Measurements from ENCODE around the gene ITIH3. TPM values are rescaled to one million over a fixed set of nuclear protein-coding genes. Genes with fewer than 3 reads are reported as not detected.

The ITIH3 gene
- total RNA-seq, 1 donor from 2014 or later: 0.16 TPM

GRCh38 chr3:52856666-52857065, 62.1 kb downstream of the ITIH3 start:
- H3K27me3 ChIP-seq (ENCODE audit: insufficient read depth, low read length): no peaks in the 10 kb centered on the region
- Mint-ChIP-seq H3K4me1 (ENCODE audit: low read depth, unreplicated experiment) (no peaks in the 10 kb centered on the region), H3K9me3 (ENCODE audit: unreplicated experiment) (no peaks in the 10 kb centered on the region), H3K36me3 (ENCODE audit: low read depth, unreplicated experiment) (peaks cover 8% of the 10 kb centered on the region), H3K4me3 (ENCODE audit: unreplicated experiment) (no peak overlapping the region), H3K27me3 (ENCODE audit: low read depth, unreplicated experiment) (no peaks in the 10 kb centered on the region), H3K27ac (ENCODE audit: unreplicated experiment) (no peak overlapping the region)
- no peak overlapping the region for H3K4me3 ChIP-seq (ENCODE audit: insufficient read depth, low read depth, low read length)
- FAIRE-seq: no peak
- no peak overlapping the region for H3K4me2 ChIP-seq (ENCODE audit: low read length)
- no peak overlapping the region for H3K9ac ChIP-seq (ENCODE audit: low read length)
- TF ChIP-seq EZH2 (IDR thresholded peaks at IDR 0.05; ENCODE audit: insufficient read depth, low read length) (no peak), CTCF (IDR thresholded peaks at IDR 0.05; ENCODE audit: insufficient read depth, low read depth, low read length) (no peak)
- no peaks in the 10 kb centered on the region for H3K4me1 ChIP-seq (ENCODE audit: insufficient read depth, low read length)
- H2AFZ ChIP-seq (ENCODE audit: low read depth, low read length): no peak overlapping the region
- H3K9me3 ChIP-seq (ENCODE audit: insufficient read depth, low read depth, low read length): no peaks in the 10 kb centered on the region
- peaks cover 33% of the 10 kb centered on the region for H4K20me1 ChIP-seq (ENCODE audit: insufficient read depth, low read length)
- H3K36me3 ChIP-seq (ENCODE audit: insufficient read depth, low read length): no peaks in the 10 kb centered on the region
- no peaks in the 10 kb centered on the region for H3K79me2 ChIP-seq (ENCODE audit: insufficient read depth, low read length)
- H3K27ac ChIP-seq (ENCODE audit: low read depth, low read length): no peak overlapping the region
- no peak for DNase-seq (ENCODE audit: low read depth)

- FAIRE-seq (no peak), DNase-seq (ENCODE audit: low read depth) (no peak)
- H3K4me3 ChIP-seq (ENCODE audit: insufficient read depth, low read depth, low read length): no peak overlapping the region
- no peaks in the 10 kb centered on the region for H3K4me1 ChIP-seq (ENCODE audit: insufficient read depth, low read length)
- no peak for TF ChIP-seq EZH2 (IDR thresholded peaks at IDR 0.05; ENCODE audit: insufficient read depth, low read length)
- TF ChIP-seq CTCF (IDR thresholded peaks at IDR 0.05; ENCODE audit: insufficient read depth, low read depth, low read length): no peak
- no peaks in the 10 kb centered on the region for H3K36me3 ChIP-seq (ENCODE audit: insufficient read depth, low read length)
- H4K20me1 ChIP-seq (ENCODE audit: insufficient read depth, low read length): peaks cover 34% of the 10 kb centered on the region
- Mint-ChIP-seq H3K4me3 (ENCODE audit: unreplicated experiment) (no peak overlapping the region), H3K4me1 (ENCODE audit: low read depth, unreplicated experiment) (no peaks in the 10 kb centered on the region), H3K27me3 (ENCODE audit: low read depth, unreplicated experiment) (no peaks in the 10 kb centered on the region), H3K9me3 (ENCODE audit: unreplicated experiment) (peaks cover 2% of the 10 kb centered on the region), H3K36me3 (ENCODE audit: low read depth, unreplicated experiment) (peaks cover 8% of the 10 kb centered on the region), H3K27ac (ENCODE audit: unreplicated experiment) (no peak overlapping the region)
- H3K27me3 ChIP-seq (ENCODE audit: insufficient read depth, low read length): no peaks in the 10 kb centered on the region
- H3K79me2 ChIP-seq (ENCODE audit: insufficient read depth, low read length): no peaks in the 10 kb centered on the region
- no peak overlapping the region for H2AFZ ChIP-seq (ENCODE audit: low read depth, low read length)
- H3K27ac ChIP-seq (ENCODE audit: low read depth, low read length): no peak overlapping the region
- H3K4me2 ChIP-seq (ENCODE audit: low read length): no peak overlapping the region
- no peaks in the 10 kb centered on the region for H3K9me3 ChIP-seq (ENCODE audit: insufficient read depth, low read depth, low read length)
- H3K9ac ChIP-seq (ENCODE audit: low read length): no peak overlapping the region
These were observed 62.5 kb downstream of the ITIH3 start for GRCh38 chr3:52857133-52857532.

- no peak overlapping the region for H3K4me3 Mint-ChIP-seq (ENCODE audit: unreplicated experiment)
- no peak overlapping the region for H3K27ac Mint-ChIP-seq (ENCODE audit: unreplicated experiment)
- H2AFZ ChIP-seq (ENCODE audit: low read depth, low read length): no peak overlapping the region
- H3K27me3 ChIP-seq (ENCODE audit: insufficient read depth, low read length): no peaks in the 10 kb centered on the region
- H4K20me1 ChIP-seq (ENCODE audit: insufficient read depth, low read length): peaks cover 35% of the 10 kb centered on the region
- no peaks in the 10 kb centered on the region for H3K79me2 ChIP-seq (ENCODE audit: insufficient read depth, low read length)
- H3K27ac ChIP-seq (ENCODE audit: low read depth, low read length): no peak overlapping the region
- FAIRE-seq (no peak), DNase-seq (ENCODE audit: low read depth) (no peak)
- no peaks in the 10 kb centered on the region for H3K9me3 ChIP-seq (ENCODE audit: insufficient read depth, low read depth, low read length)
- H3K4me3 ChIP-seq (ENCODE audit: insufficient read depth, low read depth, low read length): no peak overlapping the region
- H3K9ac ChIP-seq (ENCODE audit: low read length): no peak overlapping the region
- H3K4me2 ChIP-seq (ENCODE audit: low read length): no peak overlapping the region
- H3K4me1 Mint-ChIP-seq (ENCODE audit: low read depth, unreplicated experiment): no peaks in the 10 kb centered on the region
- TF ChIP-seq CTCF (IDR thresholded peaks at IDR 0.05; ENCODE audit: insufficient read depth, low read depth, low read length): no peak
- no peak for TF ChIP-seq EZH2 (IDR thresholded peaks at IDR 0.05; ENCODE audit: insufficient read depth, low read length)
- H3K4me1 ChIP-seq (ENCODE audit: insufficient read depth, low read length): no peaks in the 10 kb centered on the region
- peaks cover 8% of the 10 kb centered on the region for H3K36me3 Mint-ChIP-seq (ENCODE audit: low read depth, unreplicated experiment)
- no peaks in the 10 kb centered on the region for H3K27me3 Mint-ChIP-seq (ENCODE audit: low read depth, unreplicated experiment)
- no peaks in the 10 kb centered on the region for H3K36me3 ChIP-seq (ENCODE audit: insufficient read depth, low read length)
- peaks cover 4% of the 10 kb centered on the region for H3K9me3 Mint-ChIP-seq (ENCODE audit: unreplicated experiment)
These were observed 63.3 kb downstream of the ITIH3 start for GRCh38 chr3:52857864-52858263.

Small RNAs within 50 kb of the gene (microRNA-seq; reads per million reads assigned to microRNA genes)
- not detected for gene MIR8064

Other genes starting within 250 kb of the ITIH3 start
- 54.5 and 58.4 TPM in 2 replicates for gene PBRM1, start 108.9 kb upstream of the ITIH3 start, total RNA-seq
- gene GNL3, start 108.8 kb upstream of the ITIH3 start, total RNA-seq: 85.4 and 93.7 TPM in 2 replicates
- 78.2 and 95.5 TPM in 2 replicates for gene GLT8D1, start 89.0 kb upstream of the ITIH3 start, total RNA-seq
- 110 and 119 TPM in 2 replicates for gene SPCS1, start 88.7 kb upstream of the ITIH3 start, total RNA-seq
- gene NEK4, start 23.9 kb upstream of the ITIH3 start, total RNA-seq: 14.8 and 15.1 TPM in 2 replicates
- gene ITIH1, start 17.2 kb upstream of the ITIH3 start, total RNA-seq: not detected in 2 replicates
- gene ITIH4, start 35.9 kb downstream of the ITIH3 start, total RNA-seq: 2.8 and 5.3 TPM in 2 replicates
- gene MUSTN1, start 40.2 kb downstream of the ITIH3 start, total RNA-seq: not detected in 2 replicates
- gene STIMATE, start 102.8 kb downstream of the ITIH3 start, total RNA-seq: 12.1 and 14.7 TPM in 2 replicates